GM10266 (cell line): ENCODE data around the gene MYRFL.

ENCODE experiments used
- DNase-seq: peaks from one replicate; pipeline ENCODE4 v3.0.0; 2012; ENCODE audit errors: extremely low spot score
- TF ChIP-seq, protein P1 (sequence below): IDR thresholded peaks from 2 replicates; pipeline ENCODE4 v1.5.1; 2012; ENCODE audit warnings: mild to moderate bottlenecking, low read depth; ENCODE audit not compliant: control insufficient read depth, insufficient read depth; ENCODE audit errors: missing control alignments

Gene MYRFL

DNA sequence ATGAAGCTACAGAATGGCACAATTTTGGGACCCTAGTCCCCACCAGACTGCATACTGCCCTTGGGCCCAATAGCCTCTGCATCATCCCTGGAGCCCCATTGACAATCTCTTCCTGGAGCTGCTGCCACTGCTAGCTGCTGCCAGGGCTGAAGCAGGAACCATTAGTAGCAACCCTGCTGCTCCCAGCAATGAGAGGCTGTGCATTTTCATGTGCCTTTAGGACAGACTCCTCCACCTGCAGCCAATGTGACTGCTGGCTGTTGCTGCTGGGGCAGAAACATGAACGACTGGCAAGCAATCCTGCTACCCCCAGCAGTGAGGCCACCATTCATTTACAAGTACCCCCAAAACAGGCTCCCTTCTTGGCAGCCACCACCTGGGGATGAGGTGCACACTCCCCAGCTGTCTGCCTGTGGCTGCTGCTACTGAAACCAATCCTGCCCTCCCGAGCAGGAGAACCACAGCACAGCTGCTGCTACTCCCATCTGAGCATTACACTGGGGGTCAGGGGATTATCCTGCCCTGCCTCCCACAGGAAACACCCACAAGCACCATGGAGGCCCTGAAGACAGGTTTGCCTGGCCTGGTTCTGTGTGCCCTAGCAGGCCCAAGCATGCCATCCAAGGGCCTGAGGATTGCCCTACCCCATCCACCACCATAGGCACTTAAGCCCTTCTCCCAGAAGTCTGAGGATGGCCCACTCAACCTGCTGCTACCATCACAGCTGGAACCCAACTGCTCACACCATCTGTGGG lies 181.0 kb downstream of the MYRFL start:
- no peak for DNase-seq
- TF ChIP-seq, protein P1, sequence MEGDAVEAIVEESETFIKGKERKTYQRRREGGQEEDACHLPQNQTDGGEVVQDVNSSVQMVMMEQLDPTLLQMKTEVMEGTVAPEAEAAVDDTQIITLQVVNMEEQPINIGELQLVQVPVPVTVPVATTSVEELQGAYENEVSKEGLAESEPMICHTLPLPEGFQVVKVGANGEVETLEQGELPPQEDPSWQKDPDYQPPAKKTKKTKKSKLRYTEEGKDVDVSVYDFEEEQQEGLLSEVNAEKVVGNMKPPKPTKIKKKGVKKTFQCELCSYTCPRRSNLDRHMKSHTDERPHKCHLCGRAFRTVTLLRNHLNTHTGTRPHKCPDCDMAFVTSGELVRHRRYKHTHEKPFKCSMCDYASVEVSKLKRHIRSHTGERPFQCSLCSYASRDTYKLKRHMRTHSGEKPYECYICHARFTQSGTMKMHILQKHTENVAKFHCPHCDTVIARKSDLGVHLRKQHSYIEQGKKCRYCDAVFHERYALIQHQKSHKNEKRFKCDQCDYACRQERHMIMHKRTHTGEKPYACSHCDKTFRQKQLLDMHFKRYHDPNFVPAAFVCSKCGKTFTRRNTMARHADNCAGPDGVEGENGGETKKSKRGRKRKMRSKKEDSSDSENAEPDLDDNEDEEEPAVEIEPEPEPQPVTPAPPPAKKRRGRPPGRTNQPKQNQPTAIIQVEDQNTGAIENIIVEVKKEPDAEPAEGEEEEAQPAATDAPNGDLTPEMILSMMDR, result no peak

DNA sequence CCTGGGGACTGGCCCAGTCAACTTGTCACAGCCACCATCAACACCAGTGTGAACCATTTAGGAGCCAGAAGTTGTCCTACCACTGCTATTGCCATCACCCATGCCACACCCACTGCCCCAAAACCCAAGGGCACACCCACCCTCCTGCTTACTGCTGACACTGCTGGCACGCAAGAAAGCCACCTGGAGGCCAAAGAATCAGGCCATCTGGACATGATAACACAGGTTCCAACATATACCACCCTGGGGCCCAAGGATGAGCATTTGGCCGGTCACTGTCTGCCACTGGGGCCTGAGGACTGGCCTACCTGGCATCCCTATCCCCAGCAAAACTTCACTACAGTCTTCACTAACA lies 181.6 kb downstream of the MYRFL start:
- DNase-seq, result no peak
- TF ChIP-seq, protein P1, result no peak

DNA sequence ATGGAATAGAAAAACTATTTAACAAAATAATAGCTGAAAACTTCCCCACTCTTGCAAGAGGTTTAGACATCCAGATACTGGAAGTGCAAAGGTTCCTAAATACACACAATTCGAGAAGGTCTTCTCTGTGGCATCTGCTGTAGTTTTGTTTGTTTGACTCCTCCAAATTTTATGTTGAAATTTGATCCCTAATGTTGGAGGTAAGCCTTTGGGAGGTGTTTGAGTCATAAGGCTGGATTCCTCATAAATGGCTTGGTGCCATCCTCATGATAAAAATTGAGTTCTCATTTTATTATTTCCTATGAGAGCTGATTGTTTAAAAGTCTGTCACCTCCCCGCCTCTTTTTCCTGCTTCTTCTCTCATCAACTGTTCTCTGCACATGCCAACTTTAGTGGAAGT lies 182.7 kb downstream of the MYRFL start:
- no peak for DNase-seq
- TF ChIP-seq, protein P1, result no peak
